KOPT-K1 (cell line): ENCODE measurements around the gene DMGDH.

Source experiments
- H3K27ac ChIP-seq: fragments of 200-600 bp; sonication (generic); 2 replicates; pipeline ENCODE4 v1.5.1; 2016; ENCODE audit warnings: antibody characterized with exemption, mild to moderate bottlenecking, low read depth, low read length; ENCODE audit not compliant: poor library complexity, severe bottlenecking
- H3K36me3 ChIP-seq: fragments of 200-600 bp; sonication (generic); 2 replicates; pipeline ENCODE4 v1.5.1; 2017; ENCODE audit warnings: antibody characterized with exemption, mild to moderate bottlenecking, low read length, moderate library complexity; ENCODE audit not compliant: insufficient read depth
- H3K9me3 ChIP-seq: fragments of 200-600 bp; sonication (generic); 2 replicates; pipeline ENCODE4 v1.5.1; 2017; ENCODE audit warnings: antibody characterized with exemption, low read length, mild to moderate bottlenecking; ENCODE audit not compliant: insufficient read depth, poor library complexity, severe bottlenecking

DMGDH gene

DNA sequence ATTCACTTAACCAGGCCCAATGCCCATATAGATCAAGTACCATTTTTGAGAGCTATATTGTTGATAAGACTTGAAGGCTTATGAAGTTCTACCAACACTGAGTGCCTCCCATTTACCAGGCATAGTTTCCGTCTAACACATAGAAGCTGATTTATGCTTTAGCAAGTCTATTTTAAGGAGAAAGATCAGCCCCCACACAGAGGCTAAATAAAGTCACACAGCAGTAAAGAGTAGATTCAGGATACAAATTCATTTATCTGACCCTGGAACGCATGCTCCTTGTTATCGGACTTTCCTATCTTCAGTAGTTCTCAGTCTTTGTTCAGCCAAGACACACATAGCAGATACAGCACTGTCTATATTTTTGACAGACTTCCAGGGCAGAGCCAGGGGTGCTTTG, 34.2 kb downstream of the DMGDH start:
- no peaks in the 10 kb centered on the region for H3K36me3 ChIP-seq
- peaks cover 6% of the 10 kb centered on the region for H3K9me3 ChIP-seq
- no peak overlapping the region for H3K27ac ChIP-seq

DNA sequence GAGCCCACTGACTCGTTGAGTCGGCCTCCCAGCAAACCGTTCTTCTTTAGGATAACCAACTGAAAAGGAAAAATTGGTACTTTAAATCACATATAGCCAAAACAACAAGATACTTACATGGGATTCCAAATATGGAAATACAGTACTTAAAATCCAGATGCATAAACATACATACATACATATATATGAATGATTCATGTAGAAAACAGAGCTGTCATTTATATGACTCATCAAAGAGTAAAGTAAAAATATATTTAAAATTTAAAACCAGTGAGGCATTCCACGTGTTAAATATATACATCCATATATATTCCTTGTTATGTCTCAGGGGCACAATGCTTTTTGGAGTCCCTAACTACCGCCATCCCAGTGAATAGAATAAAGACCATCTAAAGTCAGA, 36.7 kb downstream of the DMGDH start:
- H3K9me3 ChIP-seq: peaks cover 6% of the 10 kb centered on the region
- no peaks in the 10 kb centered on the region for H3K36me3 ChIP-seq
- H3K27ac ChIP-seq: no peak overlapping the region

DNA sequence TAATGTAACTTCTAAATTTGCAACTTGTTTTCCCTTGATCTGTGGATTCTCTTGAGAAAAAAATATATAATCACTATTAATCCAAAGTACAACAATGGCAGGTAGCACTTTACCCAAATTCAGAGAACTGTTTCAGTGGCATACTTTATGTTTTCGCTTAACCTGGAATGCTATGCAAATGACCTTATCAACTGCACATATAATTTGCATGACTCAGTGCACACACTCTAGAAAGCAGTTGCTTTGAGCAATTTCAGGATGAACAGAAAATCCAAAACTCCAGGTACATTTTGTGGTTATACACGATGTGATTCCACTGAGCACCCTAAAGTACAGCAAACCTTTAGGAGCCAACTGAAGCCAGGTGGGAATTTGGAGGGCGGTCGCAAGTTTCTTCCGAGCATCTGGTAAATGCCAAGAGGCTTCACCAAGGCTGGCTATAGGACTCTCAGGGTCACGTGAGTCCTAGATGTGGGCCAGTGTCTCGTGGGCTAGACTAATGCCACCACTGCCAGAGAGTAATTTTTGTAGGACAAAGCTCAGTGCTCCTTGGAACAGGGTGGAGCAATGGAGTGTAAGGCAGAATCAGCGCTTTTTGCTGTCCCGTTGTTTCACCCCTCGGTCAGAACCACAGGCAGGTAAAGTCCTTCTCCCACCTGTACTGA, 37.3 kb downstream of the DMGDH start:
- H3K27ac ChIP-seq: no peak overlapping the region
- no peaks in the 10 kb centered on the region for H3K36me3 ChIP-seq
- H3K9me3 ChIP-seq: peaks cover 6% of the 10 kb centered on the region

DNA sequence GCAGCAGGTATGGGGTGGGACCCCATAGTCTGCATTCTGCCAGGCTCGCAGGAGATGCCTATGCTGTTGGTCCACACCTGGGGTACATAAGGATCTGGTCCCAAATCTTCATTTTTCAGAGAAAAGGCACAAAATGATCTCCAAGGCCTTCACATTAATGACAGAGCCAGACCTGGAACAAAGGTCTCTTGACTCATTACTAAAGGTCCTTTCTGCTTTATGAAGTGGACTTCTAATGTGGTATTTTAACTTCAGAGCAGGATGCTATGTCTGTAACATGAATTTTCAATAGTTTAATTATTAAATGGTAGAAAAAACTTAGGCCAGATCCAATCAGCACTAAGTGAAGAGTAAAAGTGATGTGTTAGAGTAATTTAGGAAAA, 38.0 kb downstream of the DMGDH start:
- no peaks in the 10 kb centered on the region for H3K9me3 ChIP-seq
- H3K27ac ChIP-seq: no peak overlapping the region
- no peaks in the 10 kb centered on the region for H3K36me3 ChIP-seq

DNA sequence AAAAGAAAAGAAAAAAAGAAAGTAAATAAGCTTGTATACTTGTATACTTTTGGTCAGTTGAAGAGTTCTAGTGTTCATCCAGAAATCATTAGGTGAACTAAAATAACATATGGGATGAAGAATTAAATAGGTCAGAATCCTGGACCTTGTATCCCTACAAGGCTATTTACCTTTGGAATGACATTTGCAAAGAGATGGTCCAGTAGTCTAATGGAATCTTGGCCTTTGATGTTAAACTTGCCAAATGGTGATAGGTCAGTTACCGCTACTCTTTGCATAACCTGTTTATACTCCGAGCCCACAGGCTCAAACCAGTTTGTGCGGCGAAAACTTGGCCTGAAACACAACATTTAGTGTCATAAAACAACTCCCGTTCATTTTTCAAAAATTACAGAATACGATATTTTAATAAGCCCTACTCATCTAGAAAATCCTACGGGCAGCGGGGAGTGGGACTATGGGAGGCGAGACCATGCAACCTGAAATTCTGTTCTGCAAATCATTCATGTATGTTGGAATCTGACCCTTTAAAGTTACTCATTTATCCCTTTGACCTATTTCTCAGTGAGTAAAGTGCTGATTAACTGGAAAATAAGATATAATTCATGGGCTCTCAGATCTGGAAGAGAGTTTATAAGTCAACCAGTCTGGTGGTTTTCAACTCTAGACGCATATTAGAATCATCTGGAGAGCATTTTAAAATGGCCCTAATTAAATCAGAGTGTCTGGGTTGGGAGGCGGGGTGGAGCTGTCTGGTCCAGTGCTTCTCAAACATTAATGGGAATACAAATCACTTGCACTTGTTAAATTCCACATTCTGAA, 38.6 kb downstream of the DMGDH start:
- H3K27ac ChIP-seq: no peak overlapping the region
- H3K36me3 ChIP-seq: no peaks in the 10 kb centered on the region
- no peaks in the 10 kb centered on the region for H3K9me3 ChIP-seq

DNA sequence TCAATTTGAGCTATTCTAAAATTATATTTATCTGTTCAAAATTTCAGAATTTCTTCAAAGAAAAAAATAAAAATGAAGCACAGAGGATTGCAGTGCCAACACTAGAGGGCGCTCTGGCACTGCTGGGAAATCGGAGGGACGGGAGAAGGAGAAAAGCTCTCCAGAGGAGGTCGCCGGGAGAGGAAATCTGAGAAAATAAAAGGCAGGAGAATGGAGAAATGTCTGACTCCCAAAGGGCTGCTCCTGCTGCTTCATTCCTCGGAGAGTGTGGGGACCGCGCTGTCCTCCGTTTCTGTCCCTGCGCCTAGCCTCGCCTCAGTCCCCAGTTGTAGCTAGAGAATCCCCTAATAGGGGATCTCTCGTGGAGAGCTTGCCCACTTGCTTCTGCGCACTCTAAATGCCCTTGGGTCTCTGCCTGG, 44.4 kb downstream of the DMGDH start:
- Histone ChIP-seq H3K36me3 (no peaks in the 10 kb centered on the region), H3K27ac (no peak overlapping the region), H3K9me3 (no peaks in the 10 kb centered on the region)

DNA sequence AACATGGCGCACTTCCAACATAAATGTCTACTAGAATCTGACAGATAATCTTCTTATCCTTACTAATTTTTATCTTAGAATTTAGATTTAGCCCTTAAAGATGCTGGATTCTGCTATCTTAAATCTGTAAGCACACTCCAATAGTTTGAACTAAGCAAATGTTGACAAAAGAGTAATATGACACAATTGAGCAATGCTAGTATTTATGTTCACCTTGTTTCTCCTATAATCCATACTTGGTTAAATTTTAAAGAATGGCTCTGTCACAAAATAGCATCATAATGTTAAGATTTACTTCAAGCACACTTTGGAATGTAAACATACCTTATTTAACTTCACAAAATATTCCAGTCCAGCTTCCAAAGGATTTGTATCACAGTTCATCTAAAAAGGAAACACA, 45.5 kb downstream of the DMGDH start:
- H3K27ac ChIP-seq: no peak overlapping the region
- H3K9me3 ChIP-seq: no peaks in the 10 kb centered on the region
- H3K36me3 ChIP-seq: no peaks in the 10 kb centered on the region

DNA sequence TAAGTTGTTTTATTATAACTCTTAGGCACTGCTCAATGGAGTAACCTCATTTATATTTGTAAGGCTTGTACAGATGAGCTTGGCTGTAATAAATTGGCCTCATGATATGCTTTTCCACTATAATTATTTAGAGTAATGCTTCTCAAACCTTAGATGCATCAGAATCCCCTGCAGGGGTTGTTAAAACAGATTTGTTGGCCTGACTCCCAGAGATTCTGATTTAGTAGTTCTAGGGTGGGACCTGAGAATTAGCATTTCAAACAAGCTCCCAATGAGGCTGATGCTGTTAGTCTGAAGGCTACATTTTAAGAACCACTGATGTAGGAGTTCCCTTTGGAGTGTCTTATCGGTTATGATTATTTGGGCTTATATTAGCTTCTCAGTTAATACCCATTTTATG, 46.1 kb downstream of the DMGDH start:
- no peak overlapping the region for H3K27ac ChIP-seq
- H3K36me3 ChIP-seq: no peaks in the 10 kb centered on the region
- no peaks in the 10 kb centered on the region for H3K9me3 ChIP-seq

DNA sequence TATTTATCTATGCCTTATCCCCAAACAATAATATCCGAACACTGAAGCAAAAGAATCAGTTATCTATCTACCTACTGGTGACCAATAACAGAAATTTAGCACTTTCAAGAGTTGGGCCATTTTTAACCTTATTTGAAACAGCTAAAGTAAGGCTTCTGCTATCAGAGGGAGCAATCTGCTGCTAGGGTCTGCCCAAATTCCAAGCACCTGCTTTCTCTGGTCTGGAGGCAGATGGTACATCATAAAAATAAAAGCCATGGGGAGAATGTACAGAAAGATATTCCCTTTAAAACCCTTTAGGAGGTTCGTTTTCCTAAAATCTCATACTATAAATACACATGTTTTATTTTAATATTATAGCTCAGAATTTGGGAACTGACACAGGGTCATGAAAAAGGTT, 46.7 kb downstream of the DMGDH start:
- no peaks in the 10 kb centered on the region for H3K9me3 ChIP-seq
- no peak overlapping the region for H3K27ac ChIP-seq
- H3K36me3 ChIP-seq: no peaks in the 10 kb centered on the region

DNA sequence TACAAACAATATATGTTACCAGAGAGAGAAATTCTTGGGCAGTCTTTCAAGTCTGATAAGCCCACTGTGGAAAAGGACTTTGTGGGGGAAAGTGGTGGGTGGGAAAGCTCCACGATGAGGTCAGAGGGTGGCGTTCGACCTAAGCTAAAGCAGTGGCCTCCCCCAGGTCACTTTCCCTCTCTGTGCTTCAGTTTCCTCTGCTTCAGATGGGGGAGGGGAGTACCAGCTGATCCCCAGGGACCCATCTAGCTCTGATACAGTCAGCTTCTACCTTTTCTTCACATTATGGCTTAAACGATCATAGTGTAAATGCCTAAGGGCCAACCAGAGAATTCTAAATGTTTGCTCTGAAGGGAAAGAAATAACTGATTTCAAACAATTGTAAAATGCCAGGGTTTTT, 47.7 kb downstream of the DMGDH start:
- H3K36me3 ChIP-seq: no peaks in the 10 kb centered on the region
- no peak overlapping the region for H3K27ac ChIP-seq
- no peaks in the 10 kb centered on the region for H3K9me3 ChIP-seq

DNA sequence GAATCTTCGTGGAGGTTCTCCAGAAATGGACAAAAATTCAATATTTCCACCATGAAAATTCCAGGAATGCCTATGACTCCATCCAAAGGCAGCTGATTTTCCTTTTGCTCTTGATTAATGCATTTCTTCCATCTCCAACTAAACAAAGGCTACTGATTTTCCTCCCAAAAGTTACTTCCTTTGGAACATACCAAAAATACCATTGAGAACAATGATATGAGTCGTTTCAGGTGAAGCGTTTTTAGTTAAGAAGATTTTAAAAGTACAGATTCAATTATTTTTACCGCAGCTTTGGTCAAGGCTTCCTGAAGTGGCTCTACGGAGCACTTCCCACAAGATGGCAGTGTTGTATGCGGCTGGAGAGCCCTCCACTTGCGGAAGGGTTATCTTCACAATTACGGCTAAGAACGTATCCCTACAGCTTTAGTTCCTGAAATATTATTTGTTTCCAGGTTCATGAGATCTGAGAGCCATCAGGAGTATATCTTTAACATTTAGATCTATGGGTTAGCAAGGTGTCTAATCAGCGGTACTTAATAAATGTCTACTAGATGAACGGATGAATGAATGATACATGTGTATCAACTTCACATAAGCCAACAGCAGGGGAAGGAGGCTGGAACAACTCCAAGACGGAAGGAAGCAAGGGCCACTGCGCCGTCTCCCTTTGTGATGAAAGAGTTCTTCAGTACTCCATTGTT, 48.5 kb downstream of the DMGDH start:
- H3K27ac ChIP-seq: no peak overlapping the region
- H3K36me3 ChIP-seq: no peaks in the 10 kb centered on the region
- H3K9me3 ChIP-seq: no peaks in the 10 kb centered on the region

DNA sequence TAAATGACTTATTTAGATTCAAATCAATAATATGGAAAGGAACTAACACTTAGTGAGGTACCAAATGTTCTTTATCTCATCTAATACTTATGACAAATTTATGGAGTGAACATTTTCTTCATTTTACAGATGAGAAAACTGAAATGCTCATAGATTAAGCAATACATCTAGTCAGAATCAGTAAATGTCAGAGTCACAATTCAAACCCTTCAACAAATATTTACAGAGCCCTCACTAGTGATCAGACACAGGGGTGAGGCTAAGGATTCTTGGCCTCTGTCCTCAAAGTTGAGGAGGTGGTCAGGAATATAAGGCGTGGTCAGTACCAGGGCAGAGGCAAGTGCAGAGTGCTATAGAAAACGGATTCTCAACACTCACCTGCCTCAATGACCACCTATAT, 54.8 kb downstream of the DMGDH start:
- H3K36me3 ChIP-seq: no peaks in the 10 kb centered on the region
- H3K9me3 ChIP-seq: peaks cover 4% of the 10 kb centered on the region
- H3K27ac ChIP-seq: no peak overlapping the region

DNA sequence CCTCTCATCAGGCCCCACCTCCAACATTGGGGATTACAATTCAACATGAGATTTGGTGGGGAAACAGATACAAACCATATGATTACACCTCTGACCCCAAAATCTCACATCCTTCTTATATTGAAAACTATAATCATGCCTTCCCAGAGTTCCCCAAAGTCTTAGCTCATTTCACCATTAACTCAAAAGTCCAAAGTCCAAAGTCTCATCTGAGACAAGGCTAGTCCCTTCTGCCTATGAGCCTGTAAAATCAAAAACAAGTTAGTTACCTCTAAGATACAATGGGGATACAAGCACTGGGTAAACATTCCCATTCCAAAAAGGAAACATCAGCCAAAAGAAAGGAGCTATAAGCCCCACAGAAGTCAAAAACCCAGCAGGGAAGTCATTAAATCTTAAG, 57.6 kb downstream of the DMGDH start:
- no peaks in the 10 kb centered on the region for H3K36me3 ChIP-seq
- H3K27ac ChIP-seq: no peak overlapping the region
- peaks cover 4% of the 10 kb centered on the region for H3K9me3 ChIP-seq

DNA sequence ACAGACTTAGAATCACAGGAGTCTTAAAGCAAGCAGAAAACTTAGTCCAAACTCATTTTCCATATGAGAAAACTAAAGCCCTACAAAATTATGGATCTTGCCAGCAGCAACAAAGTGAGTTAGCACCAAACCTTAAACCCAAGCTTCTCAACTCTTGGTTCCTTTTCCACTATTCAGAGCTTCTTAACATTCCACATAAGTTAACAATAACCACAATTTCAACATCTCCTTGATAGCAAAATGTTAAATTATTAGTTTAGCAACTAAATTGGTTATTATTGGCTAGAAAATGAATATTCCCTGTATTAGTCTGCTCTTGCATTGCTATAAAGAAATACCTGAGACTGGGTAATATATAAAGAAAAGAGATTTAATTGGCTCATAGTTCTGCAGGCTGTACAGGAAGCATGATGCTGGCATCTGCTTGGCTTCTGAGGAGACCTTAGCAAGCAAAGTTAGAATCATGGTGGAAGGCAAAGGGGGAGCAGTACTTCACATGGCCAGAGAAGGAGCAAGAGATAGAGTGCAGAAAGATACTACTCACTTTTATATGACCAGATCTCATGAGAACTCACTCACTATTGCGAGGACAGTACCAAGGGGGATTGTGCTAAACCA, 58.1 kb downstream of the DMGDH start:
- Histone ChIP-seq H3K36me3 (no peaks in the 10 kb centered on the region), H3K9me3 (peaks cover 4% of the 10 kb centered on the region), H3K27ac (no peak overlapping the region)

DNA sequence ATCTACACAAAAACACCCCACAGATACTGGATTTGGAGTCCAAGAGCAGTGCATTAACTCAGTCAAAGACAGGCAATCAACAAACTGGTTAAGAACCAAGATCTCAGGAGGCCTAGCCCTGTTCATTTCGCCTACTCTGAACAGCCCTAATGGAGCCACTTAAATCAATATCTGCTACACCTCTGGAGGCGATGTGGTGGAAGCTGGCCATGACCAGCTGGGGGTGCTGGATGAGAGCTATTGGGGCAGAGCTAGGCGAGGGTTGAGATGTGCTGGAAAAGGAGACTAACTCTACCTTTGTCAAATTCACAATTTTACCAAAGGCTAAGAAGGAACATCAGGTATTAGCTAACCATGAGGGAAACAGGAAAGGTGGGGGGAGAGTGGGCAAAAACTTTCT, 61.1 kb downstream of the DMGDH start:
- Histone ChIP-seq H3K36me3 (no peaks in the 10 kb centered on the region), H3K27ac (no peak overlapping the region), H3K9me3 (peaks cover 3% of the 10 kb centered on the region)
